Tibial artery (tissue), 4 donors: Measurements from ENCODE around the gene PI4KA.

Experiments
- DNase-seq, 2 donors: peaks; one replicate each; pipeline ENCODE4 v3.0.0-alpha.2; 2019
- H3K27ac ChIP-seq, 2 donors: fragments of 200-600 bp; sonication (generic) in 1 of 2; 1 replicate in 1 of 2; 2 replicates in 1 of 2; pipeline ENCODE4 v1.5.1; 2018 to 2019; ENCODE audit warnings: mild to moderate bottlenecking in 1 of 2
- H3K27me3 ChIP-seq, 2 donors: fragments of 200-600 bp; sonication (generic) in 1 of 2; one replicate each; pipeline versions ENCODE4 v1.5.1 to v1.6.0; 2016 to 2019
- H3K36me3 ChIP-seq, 3 donors: fragments of 200-600 bp; sonication (generic) in 2 of 3; one replicate each; pipeline ENCODE4 v1.5.1; 2016 to 2019; ENCODE audit warnings: mild to moderate bottlenecking in 2 of 3
- H3K4me1 ChIP-seq, 4 donors: fragments of 200-600 bp; sonication (generic) in 2 of 4; 1 replicate in 3 of 4; 2 replicates in 1 of 4; pipeline ENCODE4 v1.5.1; 2016 to 2019
- H3K4me3 ChIP-seq, 2 donors: fragments of 200-600 bp; sonication (generic) in 1 of 2; 1 replicate in 1 of 2; 2 replicates in 1 of 2; pipeline ENCODE4 v1.5.1; 2018 to 2019; ENCODE audit warnings: mild to moderate bottlenecking in 2 of 2
- H3K9me3 ChIP-seq, 3 donors: fragments of 200-600 bp; sonication (generic) in 1 of 3; one replicate each; pipeline ENCODE4 v1.5.1; 2016 to 2019
- intact Hi-C: fragments of 100-400 bp; cut with DNase I; formaldehyde crosslinking; loops from one replicate; pipeline ENCODE4 v1.15.0; 2023; ENCODE audit warnings: low total_unique reads
- TF ChIP-seq, protein P1 (sequence below), 2 experiments: fragments of 200-600 bp in 1 of 2; fragments of 450-650 bp in 1 of 2; IDR thresholded peaks; one replicate each; pipeline ENCODE4 v1.5.1; 2017 to 2019; ENCODE audit warnings: antibody characterized with exemption in 2 of 2, mild to moderate bottlenecking in 1 of 2, moderate library complexity in 1 of 2

Gene PI4KA

GRCh38 chr22:20798974-20799373, 59.6 kb downstream of the PI4KA start:
- no peak overlapping the region for H3K4me3 ChIP-seq
- TF ChIP-seq, protein P1, sequence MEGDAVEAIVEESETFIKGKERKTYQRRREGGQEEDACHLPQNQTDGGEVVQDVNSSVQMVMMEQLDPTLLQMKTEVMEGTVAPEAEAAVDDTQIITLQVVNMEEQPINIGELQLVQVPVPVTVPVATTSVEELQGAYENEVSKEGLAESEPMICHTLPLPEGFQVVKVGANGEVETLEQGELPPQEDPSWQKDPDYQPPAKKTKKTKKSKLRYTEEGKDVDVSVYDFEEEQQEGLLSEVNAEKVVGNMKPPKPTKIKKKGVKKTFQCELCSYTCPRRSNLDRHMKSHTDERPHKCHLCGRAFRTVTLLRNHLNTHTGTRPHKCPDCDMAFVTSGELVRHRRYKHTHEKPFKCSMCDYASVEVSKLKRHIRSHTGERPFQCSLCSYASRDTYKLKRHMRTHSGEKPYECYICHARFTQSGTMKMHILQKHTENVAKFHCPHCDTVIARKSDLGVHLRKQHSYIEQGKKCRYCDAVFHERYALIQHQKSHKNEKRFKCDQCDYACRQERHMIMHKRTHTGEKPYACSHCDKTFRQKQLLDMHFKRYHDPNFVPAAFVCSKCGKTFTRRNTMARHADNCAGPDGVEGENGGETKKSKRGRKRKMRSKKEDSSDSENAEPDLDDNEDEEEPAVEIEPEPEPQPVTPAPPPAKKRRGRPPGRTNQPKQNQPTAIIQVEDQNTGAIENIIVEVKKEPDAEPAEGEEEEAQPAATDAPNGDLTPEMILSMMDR (IDR thresholded peaks at IDR 0.05), result no peak
- intact Hi-C loops, result no loop called here
- no peak overlapping the region for H3K27ac ChIP-seq
- DNase-seq, result no peak
- no peaks in the 10 kb centered on the region for H3K27me3 ChIP-seq
- H3K36me3 ChIP-seq, result peaks cover 79 to 100% (median 93%) of the 10 kb centered on the region in 3 donors
- H3K4me1 ChIP-seq, result no peaks in the 10 kb centered on the region
- no peaks in the 10 kb centered on the region for H3K9me3 ChIP-seq

DNA sequence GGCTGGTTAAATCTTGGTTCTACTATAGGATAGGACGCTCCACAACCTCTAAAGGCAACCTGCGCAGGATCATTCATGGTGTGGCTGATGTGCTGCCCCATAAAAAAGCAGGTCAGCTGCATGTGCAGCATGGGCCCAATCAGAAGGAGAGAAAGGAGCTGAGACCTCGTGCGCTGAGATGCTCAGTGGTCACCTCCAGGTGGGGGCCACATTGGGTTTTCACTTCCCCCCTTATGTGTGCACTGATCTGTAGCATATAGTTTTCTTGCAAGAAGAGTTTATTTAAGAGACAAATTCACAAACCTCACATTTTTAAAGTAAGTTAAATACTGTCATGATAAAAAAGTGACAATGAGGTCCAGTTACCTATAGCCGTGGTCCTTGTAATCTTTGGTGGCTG, 60.4 kb downstream of the PI4KA start:
- Histone ChIP-seq H3K4me3 (no peak overlapping the region), H3K9me3 (no peaks in the 10 kb centered on the region), H3K27ac (no peak overlapping the region), H3K27me3 (no peaks in the 10 kb centered on the region), H3K4me1 (no peaks in the 10 kb centered on the region), H3K36me3 (peaks cover 74 to 97% (median 86%) of the 10 kb centered on the region in 3 donors)
- no peak for DNase-seq
- intact Hi-C loops, result no loop called here
- TF ChIP-seq, protein P1 (IDR thresholded peaks at IDR 0.05), result no peak

DNA sequence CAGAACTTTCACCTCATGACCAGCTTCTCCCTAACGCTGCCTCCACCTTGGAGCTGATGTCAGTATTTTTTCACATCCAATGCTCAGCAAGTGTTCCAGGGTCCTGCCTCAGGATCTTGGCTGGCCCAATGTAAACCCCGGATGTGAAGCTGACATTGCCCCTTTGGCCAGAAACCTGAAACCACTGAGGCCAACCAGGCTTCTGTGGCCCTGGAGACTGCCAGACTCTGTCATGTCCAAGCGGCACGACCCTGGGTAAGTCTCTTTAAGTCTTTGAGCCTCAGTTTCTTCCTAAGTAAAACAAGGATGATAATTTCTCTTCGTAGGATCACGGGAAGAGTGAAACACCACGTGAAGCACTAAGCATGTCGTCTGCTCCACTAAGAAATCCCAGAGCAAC, 61.9 kb downstream of the PI4KA start:
- Histone ChIP-seq H3K27me3 (no peaks in the 10 kb centered on the region), H3K4me3 (no peak overlapping the region), H3K9me3 (no peaks in the 10 kb centered on the region), H3K27ac (no peak overlapping the region), H3K4me1 (no peaks in the 10 kb centered on the region), H3K36me3 (peaks cover 69 to 97% (median 85%) of the 10 kb centered on the region in 3 donors)
- intact Hi-C loops, result no loop called here
- TF ChIP-seq, protein P1 (IDR thresholded peaks at IDR 0.05), result no peak
- no peak for DNase-seq

DNA sequence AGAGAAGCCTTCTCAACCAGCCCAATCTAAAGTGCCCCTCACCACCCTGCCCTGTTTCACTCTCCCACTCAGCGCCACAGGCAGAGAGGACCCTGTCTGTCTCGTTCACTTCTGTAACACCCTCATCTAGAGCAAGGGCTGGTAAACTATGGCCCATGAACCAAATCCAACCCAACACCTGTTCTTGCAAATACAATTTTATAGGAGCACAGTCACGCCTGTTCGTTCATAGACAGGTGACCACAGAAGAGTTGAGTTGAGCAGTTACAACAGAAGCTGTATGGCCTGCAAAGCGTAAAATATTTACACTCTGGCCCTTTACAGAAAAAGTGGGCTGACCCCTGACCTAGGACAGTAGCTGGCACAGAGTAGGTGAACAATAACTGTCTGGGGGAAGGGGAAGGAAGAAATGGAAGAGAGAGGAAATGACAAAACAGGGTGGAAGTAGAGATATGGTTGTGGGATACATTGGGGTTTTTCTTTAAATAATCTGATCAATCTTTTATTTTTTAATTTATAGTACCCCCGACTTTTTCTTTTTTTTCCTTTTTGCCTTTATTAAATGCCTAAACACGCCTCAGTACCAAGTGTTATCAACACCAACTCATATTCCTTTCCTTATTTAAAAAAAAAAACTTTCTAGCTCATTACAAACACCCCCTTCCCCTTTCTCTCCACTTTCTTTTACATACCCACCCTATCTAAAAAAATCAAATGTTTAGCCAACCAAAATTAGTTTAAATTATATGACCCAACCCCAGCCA, 63.8 kb downstream of the PI4KA start:
- no peaks in the 10 kb centered on the region for H3K9me3 ChIP-seq
- H3K27me3 ChIP-seq, result no peaks in the 10 kb centered on the region
- H3K4me3 ChIP-seq, result no peak overlapping the region
- intact Hi-C loops, result no loop called here
- TF ChIP-seq, protein P1 (IDR thresholded peaks at IDR 0.05), result no peak
- no peak for DNase-seq
- no peaks in the 10 kb centered on the region for H3K4me1 ChIP-seq
- H3K36me3 ChIP-seq, result peaks cover 50 to 89% (median 75%) of the 10 kb centered on the region in 3 donors
- no peak overlapping the region for H3K27ac ChIP-seq

DNA sequence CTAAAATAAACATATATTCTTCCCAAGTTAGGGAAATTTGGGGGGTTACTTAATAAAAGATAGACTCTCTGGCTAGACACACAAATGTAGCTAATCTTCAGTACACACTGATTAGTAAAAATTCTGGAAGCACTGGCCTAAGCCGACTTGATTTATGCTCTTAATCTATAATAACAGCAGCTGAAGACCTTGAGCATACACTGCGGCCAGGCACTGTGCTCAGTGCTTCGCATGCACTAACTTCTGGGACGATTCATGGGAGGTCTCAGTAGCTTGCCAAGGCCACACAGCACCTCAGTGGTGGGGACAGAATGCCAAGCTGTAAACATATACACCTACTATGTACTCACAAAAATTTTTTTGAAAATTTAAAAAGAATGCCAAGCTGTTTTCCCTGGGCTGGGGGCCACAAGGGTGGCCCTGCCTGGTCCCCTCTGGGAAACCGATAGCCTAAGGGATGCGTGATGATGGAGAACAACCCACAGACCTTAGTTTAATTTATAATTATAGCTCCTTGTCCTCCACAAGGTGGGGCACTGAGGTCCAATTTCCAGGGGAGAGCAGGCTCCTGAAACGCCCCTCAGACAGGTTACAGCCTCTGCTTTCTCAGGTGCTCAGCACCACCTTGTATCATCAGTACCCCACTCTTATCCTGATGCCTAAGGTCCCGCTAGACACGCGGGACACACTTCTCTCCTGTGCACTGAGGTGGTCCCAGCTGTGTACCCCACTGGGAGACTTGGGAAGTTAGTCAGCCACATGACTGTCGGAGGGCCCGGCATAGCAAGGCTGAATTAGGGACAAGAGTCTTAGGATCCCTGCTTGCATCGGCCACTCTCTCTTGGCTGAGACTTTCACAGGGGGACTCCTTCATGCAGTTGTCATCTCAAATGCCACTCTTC, 64.6 kb downstream of the PI4KA start:
- Histone ChIP-seq H3K36me3 (peaks cover 47 to 82% (median 73%) of the 10 kb centered on the region in 3 donors), H3K4me3 (no peak overlapping the region), H3K9me3 (no peaks in the 10 kb centered on the region), H3K27me3 (no peaks in the 10 kb centered on the region), H3K27ac (no peak overlapping the region), H3K4me1 (no peaks in the 10 kb centered on the region)
- TF ChIP-seq, protein P1 (IDR thresholded peaks at IDR 0.05), result no peak
- no peak for DNase-seq
- intact Hi-C loops, result no loop called here
